ENCODE results near the gene LIN54.

Gene LIN54

DNA sequence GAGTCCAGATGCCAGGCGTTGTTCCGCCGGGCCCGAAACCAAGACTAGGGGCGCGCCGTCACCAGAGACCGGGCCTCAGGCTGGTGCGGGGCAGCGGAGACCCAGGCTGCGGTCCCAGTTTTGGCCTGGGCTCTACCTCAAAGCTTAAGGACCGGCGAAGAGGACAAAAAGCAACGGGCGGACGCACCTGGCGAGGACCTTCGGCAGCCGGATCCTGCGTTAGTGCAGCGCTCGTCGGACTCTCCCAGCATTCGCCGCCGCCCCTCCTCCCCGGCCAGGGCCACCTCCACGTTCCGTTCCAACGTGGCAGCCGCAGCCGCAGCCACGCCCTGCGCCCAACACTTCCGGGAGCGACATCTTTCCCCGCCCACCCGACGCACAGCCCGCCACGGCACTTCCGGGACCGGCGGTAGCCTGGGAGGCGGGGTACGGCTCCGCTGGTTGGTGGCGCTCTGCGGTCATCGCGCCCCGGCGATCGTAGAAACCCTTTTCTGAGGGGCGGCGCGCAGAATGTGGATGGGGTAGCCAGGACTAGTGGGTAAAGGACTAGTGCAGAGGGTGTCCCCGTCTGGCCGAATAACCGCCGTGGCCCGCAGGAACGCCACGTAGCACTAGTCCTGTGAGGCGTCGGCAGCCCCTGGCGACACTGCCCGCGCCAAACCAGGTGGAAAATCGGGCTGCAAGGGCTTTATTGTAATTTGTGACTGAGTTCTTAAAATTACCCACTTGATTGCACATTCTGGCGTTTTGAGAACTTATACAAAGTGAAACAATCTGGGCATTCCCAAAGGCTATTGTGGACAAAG, 119.5 kb downstream of the LIN54 start, which contains the start of gene SEC31A:
Gene SEC31A (minus strand): TSS at position 253 of the 806 bp plus-strand sequence. CDS start 9,217 bp downstream, outside the sequence.
- peak; percentile 95 for DNase-seq

DNA sequence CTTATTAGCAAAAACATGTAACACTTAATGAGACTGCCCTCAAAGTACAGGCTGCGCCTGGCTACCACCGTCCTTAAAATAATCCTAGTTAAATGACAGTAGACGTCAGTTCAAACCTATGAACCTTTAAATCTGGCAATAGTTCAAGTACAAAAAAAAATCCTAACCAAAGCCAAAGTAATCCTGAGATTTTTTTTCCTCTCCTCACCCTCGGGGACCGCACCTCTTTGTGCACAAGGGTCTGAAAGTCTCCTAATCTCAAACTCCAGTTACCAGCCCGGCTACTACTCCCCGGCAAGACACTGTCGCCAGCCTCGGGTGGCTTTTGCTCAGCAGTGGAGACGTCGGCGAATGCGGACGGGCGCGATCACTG, 120.1 kb downstream of the LIN54 start:
- no peak for DNase-seq

DNA sequence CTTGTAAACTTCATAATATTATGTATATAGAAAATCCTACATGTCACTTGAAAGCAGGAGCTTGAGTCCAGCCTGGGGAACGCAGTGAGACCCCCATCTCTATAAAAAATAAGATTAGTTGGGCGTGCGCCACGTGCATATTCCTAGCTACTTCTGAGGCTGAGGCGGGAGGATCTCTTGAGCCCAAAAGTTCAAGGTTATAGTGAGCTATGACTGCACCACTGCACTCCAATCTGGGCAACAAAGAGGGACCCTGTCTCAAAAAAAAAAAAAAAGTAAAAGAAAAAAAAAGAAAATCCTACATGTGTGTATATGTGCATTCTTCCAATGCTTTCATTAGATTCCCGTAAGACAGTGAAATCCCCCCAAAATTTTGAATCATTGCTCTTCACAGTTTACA, 121.3 kb downstream of the LIN54 start:
- DNase-seq, result no peak

DNA sequence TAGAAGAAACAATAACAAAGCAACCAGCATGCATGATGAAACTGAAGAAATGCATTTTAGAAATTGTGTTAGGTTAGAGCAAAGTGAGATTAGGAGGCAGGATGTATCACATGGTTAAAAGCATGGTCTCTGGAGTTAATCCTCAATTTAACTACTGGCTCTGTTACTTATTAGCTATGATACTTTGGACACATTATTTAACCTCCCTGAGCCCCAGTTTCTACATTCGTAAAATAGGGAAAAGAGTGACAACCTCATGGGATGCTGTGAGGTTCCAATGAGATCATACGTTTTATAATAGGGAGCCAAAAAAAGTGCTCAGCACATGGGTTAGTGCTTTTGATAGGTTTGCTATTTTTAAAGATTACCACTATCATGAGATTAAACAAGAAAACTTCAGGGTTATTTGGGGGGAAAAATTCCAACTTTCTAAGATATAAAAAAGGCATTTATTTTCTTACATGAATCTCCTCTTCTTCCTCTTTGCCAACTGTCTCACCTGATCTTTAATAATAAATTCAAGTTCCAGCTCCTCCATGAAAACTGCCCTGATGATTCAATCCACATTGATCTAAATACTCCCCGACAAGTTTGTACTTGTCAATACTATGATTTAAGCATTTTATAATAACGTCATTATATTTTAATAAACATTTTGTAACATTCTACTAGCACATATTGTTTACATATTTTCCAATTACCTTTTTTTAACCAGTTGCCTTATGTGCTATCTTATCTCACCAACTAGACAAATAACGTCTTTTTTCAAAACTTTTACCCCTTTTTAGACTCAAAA, 124.3 kb downstream of the LIN54 start:
- no peak for DNase-seq

DNA sequence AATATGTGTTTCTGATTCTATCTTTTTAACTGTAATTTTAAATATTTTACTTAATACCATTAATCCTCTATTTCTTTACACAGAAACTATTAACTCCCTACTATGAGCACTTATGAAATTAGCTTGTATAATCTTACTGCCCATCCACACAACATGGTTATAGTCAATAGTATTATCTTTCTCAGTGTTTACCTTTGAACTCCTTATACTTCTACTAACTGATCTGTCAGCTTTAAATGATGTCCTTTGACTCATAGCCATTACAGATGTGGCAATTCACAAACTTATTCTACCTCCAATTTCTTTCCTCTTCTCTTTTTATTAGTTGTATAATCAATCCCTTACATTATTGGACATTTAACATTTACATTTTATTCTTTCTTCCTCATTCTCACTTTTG, 125.2 kb downstream of the LIN54 start:
- DNase-seq, result no peak
